ENCODE data around the gene RASGRF2. TPM values are rescaled to one million over a fixed set of nuclear protein-coding genes. Genes with fewer than 3 reads are reported as not detected.

RASGRF2 gene
- total RNA-seq, 1 donor from 2014 or later, result 2.6 TPM

DNA sequence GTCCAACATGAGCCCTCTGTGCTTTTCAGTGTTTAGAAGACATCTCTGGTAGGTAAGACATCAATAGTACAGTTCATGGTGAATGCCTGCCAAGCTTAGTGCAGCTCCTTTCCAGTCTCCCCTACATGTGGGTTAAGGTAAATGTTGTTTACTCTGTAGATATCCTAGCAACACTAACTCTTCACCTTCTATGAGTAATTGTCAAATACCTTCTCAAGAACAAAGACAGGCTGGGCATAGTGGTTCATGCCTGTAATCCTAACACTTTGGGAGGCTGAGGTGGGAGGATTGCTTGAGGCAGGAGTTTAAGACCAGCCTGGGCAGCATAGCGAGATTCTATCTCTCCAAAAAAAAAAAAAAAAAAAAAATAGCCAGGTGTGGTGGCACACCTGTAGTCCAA is 18.7 kb upstream of the RASGRF2 start:
- DNase-seq (ENCODE audit: low read depth), result no peak
- TF ChIP-seq, protein P1, sequence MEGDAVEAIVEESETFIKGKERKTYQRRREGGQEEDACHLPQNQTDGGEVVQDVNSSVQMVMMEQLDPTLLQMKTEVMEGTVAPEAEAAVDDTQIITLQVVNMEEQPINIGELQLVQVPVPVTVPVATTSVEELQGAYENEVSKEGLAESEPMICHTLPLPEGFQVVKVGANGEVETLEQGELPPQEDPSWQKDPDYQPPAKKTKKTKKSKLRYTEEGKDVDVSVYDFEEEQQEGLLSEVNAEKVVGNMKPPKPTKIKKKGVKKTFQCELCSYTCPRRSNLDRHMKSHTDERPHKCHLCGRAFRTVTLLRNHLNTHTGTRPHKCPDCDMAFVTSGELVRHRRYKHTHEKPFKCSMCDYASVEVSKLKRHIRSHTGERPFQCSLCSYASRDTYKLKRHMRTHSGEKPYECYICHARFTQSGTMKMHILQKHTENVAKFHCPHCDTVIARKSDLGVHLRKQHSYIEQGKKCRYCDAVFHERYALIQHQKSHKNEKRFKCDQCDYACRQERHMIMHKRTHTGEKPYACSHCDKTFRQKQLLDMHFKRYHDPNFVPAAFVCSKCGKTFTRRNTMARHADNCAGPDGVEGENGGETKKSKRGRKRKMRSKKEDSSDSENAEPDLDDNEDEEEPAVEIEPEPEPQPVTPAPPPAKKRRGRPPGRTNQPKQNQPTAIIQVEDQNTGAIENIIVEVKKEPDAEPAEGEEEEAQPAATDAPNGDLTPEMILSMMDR (conservative IDR thresholded peaks at IDR 0.05; ENCODE audit: low read depth, low read length), result no peak
- H3K4me3 ChIP-seq (ENCODE audit: low read depth, low read length), result no peak overlapping the region

GRCh38 chr5:80951366-80951765 is 8.8 kb upstream of the RASGRF2 start:
- TF ChIP-seq, protein P1 (conservative IDR thresholded peaks at IDR 0.05; ENCODE audit: low read depth, low read length), result no peak
- no peak overlapping the region for H3K4me3 ChIP-seq (ENCODE audit: low read depth, low read length)
- no peak for DNase-seq (ENCODE audit: low read depth)

DNA sequence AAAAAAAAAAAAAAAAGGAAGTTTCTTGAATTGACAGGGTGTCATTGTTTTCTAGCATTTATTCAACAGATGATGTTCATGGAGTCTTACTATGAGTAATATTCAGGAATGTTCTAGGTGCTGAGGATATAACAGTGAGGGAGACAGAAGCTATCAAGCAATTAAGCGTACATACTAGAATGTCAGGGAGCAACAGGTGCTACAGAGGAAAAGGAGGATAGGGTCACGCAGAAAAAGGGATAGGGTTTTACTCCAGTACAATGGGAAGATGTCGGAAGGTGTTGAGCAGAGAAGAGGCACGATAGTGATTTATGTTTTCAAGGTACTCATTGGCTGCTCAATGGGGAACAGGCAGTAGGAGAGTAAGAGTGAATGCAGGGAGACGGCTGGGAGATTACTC is 6.6 kb upstream of the RASGRF2 start:
- TF ChIP-seq, protein P1 (conservative IDR thresholded peaks at IDR 0.05; ENCODE audit: low read depth, low read length), result no peak
- no peak for DNase-seq (ENCODE audit: low read depth)
- H3K4me3 ChIP-seq (ENCODE audit: low read depth, low read length), result no peak overlapping the region

DNA sequence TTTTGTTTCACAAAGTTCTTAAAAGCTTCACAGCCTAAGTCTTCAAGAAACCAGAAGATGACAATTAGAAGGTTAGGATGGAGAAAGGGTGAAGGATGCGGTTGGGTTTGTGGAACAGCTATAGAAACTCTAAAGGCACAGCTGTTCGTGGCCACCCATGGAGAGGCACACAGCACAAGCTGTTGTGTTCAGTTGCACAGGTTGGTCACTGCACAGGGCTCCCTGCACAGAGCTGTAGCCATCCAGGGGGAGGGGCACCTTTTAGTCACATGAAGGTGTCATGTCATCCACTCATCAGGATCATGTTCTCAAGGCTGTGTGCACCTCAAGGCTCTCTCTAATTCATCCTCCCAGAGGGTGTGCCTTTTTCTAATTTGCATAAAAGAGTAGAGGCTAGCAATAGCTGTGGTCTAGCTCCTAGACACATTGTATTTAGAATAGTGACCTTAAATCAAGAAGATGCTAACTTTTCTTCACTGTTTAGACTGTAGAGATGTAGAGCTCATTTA is 5.0 kb upstream of the RASGRF2 start:
- no peak for DNase-seq (ENCODE audit: low read depth)
- TF ChIP-seq, protein P1 (conservative IDR thresholded peaks at IDR 0.05; ENCODE audit: low read depth, low read length), result no peak
- H3K4me3 ChIP-seq (ENCODE audit: low read depth, low read length), result no peak overlapping the region

- TF ChIP-seq, protein P1 (conservative IDR thresholded peaks at IDR 0.05; ENCODE audit: low read depth, low read length), result no peak
- DNase-seq (ENCODE audit: low read depth), result no peak
- no peak overlapping the region for H3K4me3 ChIP-seq (ENCODE audit: low read depth, low read length)
Measured at GRCh38 chr5:80956272-80956671, 3.9 kb upstream of the RASGRF2 start.

GRCh38 chr5:80957031-80957761 is 3.0 kb upstream of the RASGRF2 start:
- H3K4me3 ChIP-seq (ENCODE audit: low read depth, low read length), result no peak overlapping the region
- TF ChIP-seq, protein P1 (conservative IDR thresholded peaks at IDR 0.05; ENCODE audit: low read depth, low read length), result no peak
- no peak for DNase-seq (ENCODE audit: low read depth)

GRCh38 chr5:80958616-80959015 is 1.5 kb upstream of the RASGRF2 start:
- TF ChIP-seq, protein P1 (conservative IDR thresholded peaks at IDR 0.05; ENCODE audit: low read depth, low read length), result no peak
- DNase-seq (ENCODE audit: low read depth), result no peak
- no peak overlapping the region for H3K4me3 ChIP-seq (ENCODE audit: low read depth, low read length)

Data from epithelial cell of proximal tubule (primary cell).